Measurements from ENCODE around the gene PCBP3. TPM values are rescaled to one million over a fixed set of nuclear protein-coding genes. Genes with fewer than 3 reads are reported as not detected.
"Not testable (repeated sequence)": the region's sequence is repeated elsewhere in the genome, so short reads cannot be mapped to it uniquely, and the experiment has no call there.

Gene PCBP3
- total and polyA plus RNA-seq, 2 experiments from 2014 or later, result 3.4 to 4.3 TPM

DNA sequence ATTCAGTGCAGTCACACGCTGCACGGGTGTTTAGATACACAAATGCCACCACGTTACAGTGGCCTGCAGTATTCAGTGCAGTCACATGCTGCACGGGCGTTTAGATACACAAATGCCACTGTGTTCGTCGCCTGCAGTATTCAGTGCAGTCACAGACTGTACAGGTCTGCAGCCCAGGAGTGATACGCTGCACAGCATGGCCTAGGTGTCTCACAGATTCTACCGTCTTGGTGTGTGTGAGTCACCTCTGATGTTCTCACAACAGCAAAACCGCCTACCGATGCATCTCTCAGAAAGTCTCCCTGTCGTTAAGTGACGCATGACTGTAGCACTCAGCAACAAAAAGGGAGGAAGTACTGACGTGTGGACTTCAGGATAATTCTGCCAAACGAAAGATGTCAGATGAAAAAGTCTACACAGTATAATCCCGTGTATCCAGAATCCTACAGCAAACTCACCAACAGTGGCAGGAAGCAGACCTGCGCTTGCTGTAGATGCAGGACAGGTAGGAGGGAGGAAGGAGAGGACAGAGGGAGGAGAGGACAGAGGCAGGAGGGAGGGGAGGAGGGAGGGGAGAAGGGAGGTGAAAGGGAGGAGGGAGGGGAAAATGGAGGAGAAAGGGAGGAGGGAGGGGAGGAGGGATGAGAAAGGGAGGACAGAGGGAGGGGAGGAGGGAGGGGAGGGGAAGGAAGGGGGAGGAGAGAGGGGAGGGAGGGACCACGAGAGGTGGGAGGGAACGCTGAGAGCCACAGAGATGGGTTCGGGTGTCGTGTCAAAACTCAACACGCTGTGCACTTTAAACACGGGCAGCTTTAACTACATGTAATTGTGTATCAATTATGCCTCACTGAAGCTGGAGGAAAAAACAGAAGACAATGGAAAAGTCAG is 36.3 kb upstream of the PCBP3 start:
- peak in 1 of 2 donors; percentile 20 for DNase-seq (ENCODE audit: low read depth in 1 of 2, low spot score in 1 of 2)
- TF ChIP-seq, protein P1, sequence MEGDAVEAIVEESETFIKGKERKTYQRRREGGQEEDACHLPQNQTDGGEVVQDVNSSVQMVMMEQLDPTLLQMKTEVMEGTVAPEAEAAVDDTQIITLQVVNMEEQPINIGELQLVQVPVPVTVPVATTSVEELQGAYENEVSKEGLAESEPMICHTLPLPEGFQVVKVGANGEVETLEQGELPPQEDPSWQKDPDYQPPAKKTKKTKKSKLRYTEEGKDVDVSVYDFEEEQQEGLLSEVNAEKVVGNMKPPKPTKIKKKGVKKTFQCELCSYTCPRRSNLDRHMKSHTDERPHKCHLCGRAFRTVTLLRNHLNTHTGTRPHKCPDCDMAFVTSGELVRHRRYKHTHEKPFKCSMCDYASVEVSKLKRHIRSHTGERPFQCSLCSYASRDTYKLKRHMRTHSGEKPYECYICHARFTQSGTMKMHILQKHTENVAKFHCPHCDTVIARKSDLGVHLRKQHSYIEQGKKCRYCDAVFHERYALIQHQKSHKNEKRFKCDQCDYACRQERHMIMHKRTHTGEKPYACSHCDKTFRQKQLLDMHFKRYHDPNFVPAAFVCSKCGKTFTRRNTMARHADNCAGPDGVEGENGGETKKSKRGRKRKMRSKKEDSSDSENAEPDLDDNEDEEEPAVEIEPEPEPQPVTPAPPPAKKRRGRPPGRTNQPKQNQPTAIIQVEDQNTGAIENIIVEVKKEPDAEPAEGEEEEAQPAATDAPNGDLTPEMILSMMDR (IDR thresholded peaks at IDR 0.05; ENCODE audit: low read depth, low read length), result no peak
- Histone ChIP-seq H3K4me1 (ENCODE audit: low read depth) (no peaks in the 10 kb centered on the region), H3K27me3 (peaks cover 23% of the 10 kb centered on the region), H3K36me3 (no peaks in the 10 kb centered on the region), H3K4me3 (no peak overlapping the region), H3K27ac (no peak overlapping the region), H3K9me3 (ENCODE audit: low read depth) (no peaks in the 10 kb centered on the region)

DNA sequence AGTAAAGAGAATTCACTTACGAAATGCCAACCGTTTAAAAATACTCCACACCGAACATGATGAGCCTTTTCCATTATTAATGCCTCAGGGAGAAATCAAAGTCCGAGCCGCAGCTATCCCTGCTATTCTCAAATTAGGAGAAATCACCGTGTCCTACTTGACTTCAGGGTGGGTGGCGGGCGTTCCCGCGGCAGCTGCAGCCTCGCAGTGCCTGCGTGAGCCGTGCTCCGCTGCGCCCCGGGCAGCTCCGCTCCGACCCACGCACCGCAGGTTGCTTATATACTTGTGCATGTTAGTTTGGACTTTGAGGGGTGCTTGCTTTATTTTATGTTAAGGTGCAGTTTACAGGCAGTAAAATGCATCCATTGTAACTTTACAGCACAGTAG is 35.6 kb upstream of the PCBP3 start:
- H3K9me3 ChIP-seq (ENCODE audit: low read depth), result no peaks in the 10 kb centered on the region
- no peak overlapping the region for H3K4me3 ChIP-seq
- no peaks in the 10 kb centered on the region for H3K4me1 ChIP-seq (ENCODE audit: low read depth)
- H3K27ac ChIP-seq, result no peak overlapping the region
- H3K36me3 ChIP-seq, result no peaks in the 10 kb centered on the region
- TF ChIP-seq, protein P1 (IDR thresholded peaks at IDR 0.05; ENCODE audit: low read depth, low read length), result no peak
- peaks cover 23% of the 10 kb centered on the region for H3K27me3 ChIP-seq
- no peak for DNase-seq (ENCODE audit: low read depth in 1 of 2, low spot score in 1 of 2)

DNA sequence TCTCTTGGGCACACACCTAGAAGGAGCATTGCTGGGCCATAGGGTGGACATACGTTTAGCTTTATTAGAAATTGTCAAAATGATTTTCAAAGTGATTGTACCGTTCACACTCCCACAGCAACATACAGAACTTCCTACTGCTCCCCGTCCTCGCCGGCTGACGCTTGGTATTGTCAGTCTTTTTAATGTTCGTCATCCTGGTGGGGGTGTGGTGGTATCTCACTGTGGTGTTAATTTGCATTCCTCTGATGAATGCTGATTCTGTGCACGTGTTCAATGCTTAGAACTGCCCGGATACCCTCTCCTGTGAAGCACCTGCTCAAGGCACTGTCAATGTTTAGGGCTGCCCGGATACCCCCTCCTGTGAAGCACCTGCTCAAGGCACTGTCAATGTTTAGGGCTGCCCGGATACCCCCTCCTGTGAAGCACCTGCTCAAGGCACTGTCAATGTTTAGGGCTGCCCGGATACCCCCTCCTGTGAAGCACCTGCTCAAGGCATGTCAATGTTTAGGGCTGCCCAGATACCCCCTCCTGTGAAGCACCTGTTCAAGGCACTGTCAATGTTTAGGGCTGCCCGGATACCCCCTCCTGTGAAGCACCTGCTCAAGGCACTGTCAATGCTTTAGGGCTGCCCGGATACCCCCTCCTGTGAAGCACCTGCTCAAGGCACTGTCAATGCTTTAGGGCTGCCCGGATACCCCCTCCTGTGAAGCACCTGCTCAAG is 34.6 kb upstream of the PCBP3 start:
- DNase-seq (ENCODE audit: low read depth in 1 of 2, low spot score in 1 of 2); H3K9me3 ChIP-seq (ENCODE audit: low read depth); H3K4me1 ChIP-seq (ENCODE audit: low read depth); H3K4me3 ChIP-seq; H3K27ac ChIP-seq; H3K36me3 ChIP-seq: not testable (repeated sequence)
- H3K27me3 ChIP-seq, result peaks cover 23% of the 10 kb centered on the region

- not testable (repeated sequence) for H3K27ac ChIP-seq; H3K36me3 ChIP-seq; H3K9me3 ChIP-seq (ENCODE audit: low read depth); DNase-seq (ENCODE audit: low read depth in 1 of 2, low spot score in 1 of 2); H3K4me3 ChIP-seq; H3K4me1 ChIP-seq (ENCODE audit: low read depth)
- peaks cover 23% of the 10 kb centered on the region for H3K27me3 ChIP-seq
Measured at GRCh38 chr21:45609616-45610015, 33.9 kb upstream of the PCBP3 start.

DNA sequence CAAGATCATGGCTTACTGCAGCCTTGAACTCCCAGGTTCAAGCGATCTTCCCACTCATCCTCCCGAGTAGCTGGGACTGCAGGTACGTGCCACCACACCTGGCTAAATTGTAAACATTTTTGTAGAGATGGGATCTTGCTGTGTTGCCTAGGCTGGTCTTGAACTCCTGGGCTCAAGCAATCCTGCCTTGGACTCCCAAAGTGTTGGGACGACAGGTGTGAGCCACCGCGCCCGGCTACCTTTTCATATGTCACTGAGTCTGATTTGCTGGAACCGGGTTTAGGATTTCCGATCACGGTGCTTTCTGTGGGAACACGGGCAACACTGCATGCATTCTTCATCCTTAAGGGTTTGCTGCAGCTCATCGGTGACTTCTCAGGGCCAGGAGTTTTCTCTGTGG is 32.2 kb upstream of the PCBP3 start:
- TF ChIP-seq, protein P1 (IDR thresholded peaks at IDR 0.05; ENCODE audit: low read depth, low read length), result no peak
- Histone ChIP-seq H3K9me3 (ENCODE audit: low read depth) (no peaks in the 10 kb centered on the region), H3K36me3 (no peaks in the 10 kb centered on the region), H3K4me3 (no peak overlapping the region), H3K4me1 (ENCODE audit: low read depth) (no peaks in the 10 kb centered on the region), H3K27ac (no peak overlapping the region), H3K27me3 (peaks cover 23% of the 10 kb centered on the region)
- no peak for DNase-seq (ENCODE audit: low read depth in 1 of 2, low spot score in 1 of 2)

DNA sequence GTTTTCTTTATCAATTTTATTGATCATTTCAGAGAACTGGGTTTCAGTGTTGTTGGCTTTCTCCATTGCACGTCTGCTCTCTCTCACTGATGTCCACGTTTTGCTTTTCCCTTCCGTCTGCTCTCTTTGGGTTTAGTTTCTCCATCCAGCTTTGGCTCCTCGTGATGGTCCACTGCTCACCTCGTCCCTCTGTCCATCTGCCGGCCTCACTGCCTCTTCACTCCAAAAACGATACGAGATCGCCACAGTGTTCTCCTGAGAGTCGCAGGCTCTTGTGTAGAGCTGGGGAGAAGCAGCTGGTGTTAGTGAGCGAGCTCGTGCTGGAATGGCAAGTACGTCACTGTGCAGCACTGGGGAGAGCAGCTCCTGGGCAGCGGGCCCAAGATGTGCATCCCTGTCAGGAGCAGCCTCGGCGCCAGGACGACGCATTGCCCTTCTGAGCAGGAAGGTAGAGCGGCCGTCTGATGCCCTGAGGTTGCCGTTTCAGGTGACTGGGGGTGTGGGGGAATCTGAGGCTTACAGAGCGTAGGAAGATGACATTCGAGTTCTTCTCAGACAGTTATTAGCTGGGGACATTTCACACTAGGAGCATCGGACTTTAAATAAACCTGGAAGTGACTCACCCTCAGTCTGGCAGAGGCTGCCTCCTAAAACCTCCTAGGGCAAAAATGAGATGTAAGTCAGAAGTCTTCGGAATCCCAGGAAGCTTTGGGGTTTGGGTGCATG is 31.4 kb upstream of the PCBP3 start:
- TF ChIP-seq, protein P1 (IDR thresholded peaks at IDR 0.05; ENCODE audit: low read depth, low read length), result no peak
- no peak overlapping the region for H3K27ac ChIP-seq
- DNase-seq (ENCODE audit: low read depth in 1 of 2, low spot score in 1 of 2), result peak in 1 of 2 donors; percentile 87
- H3K4me3 ChIP-seq, result no peak overlapping the region
- H3K36me3 ChIP-seq, result no peaks in the 10 kb centered on the region
- H3K27me3 ChIP-seq, result peaks cover 23% of the 10 kb centered on the region
- H3K9me3 ChIP-seq (ENCODE audit: low read depth), result no peaks in the 10 kb centered on the region
- no peaks in the 10 kb centered on the region for H3K4me1 ChIP-seq (ENCODE audit: low read depth)

GRCh38 chr21:45612665-45613019 is 30.9 kb upstream of the PCBP3 start:
- H3K9me3 ChIP-seq (ENCODE audit: low read depth); H3K4me3 ChIP-seq; H3K4me1 ChIP-seq (ENCODE audit: low read depth); H3K27ac ChIP-seq; H3K36me3 ChIP-seq; DNase-seq (ENCODE audit: low read depth in 1 of 2, low spot score in 1 of 2): not testable (repeated sequence)
- H3K27me3 ChIP-seq, result peaks cover 23% of the 10 kb centered on the region
